Superior temporal gyrus (tissue), 1 donor: ENCODE results near the gene CLK4.

Experiments
- DNase-seq: peaks from one replicate; pipeline ENCODE4 v3.0.0-alpha.2; 2016; ENCODE audit errors: extremely low spot score

CLK4 gene

GRCh38 chr5:178626484-178627258 lies at the start of gene CLK4:
Gene CLK4 (minus strand): TSS chr5:178627050. CDS start chr5:178623416, 3,634 bp downstream.
- peak; percentile 96 for DNase-seq

DNA sequence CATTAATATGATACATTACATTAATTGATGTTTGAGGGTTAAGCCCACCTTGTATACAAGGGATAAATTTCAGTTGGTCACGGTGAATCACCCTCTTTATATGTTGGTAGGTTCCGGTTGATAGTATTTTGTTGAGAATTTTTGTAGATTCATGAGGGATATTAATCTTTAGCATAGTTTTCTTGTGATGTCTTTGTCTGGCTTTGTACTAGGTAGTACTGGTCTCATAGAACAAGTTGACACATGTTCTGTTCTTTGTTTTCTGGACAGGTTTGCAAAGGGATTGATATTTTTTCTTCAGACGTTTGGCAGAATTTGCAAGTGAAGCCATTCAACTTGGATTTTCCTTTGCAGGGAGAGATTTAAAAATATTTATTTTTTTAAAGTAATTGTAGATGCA lies 49.1 kb upstream of the CLK4 start:
- no peak for DNase-seq

GRCh38 chr5:178674334-178674733 lies 47.5 kb upstream of the CLK4 start:
- no peak for DNase-seq

DNA sequence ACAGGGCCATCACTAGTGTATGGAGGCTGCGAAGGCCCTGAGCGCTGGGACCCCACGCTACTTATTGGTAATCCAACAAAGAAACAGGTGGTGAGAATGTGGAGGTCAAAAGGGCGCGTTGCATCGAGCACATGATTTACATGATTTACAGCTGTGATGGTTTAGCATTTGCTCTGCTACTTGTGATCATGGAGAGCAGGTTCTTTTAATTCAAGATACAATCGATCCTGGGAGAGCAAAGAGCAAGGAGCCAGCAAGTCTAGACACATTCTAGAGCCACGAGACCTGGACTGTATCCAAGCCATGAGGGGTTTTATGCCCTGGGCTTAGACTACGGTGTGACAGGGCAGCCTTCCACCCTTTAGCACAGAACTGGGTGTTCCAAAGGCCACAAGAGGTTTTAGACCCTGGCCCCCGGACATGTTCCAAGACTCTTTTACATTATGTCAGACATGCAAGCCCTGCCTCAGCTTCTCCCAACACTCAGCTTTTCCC lies 47.0 kb upstream of the CLK4 start:
- no peak for DNase-seq

DNA sequence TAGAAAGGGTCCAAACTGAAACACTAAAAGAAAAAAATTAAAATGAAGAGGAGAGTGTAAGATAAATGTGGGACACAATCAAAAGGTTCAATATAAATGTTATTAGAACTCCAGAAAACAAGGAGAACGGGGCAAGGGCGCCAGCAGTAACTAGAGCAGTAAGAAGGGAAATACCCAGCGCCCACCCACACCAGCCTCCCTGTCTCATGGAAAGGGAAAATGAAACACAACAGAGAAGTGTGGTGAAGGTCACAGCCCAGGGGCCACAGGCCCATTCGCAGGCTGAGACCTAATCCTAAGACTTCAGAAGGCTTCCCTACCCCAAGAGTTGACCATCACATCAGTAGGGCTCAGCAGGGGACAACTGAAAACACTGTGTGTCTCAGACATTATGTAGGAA lies 45.8 kb upstream of the CLK4 start:
- DNase-seq = no peak

DNA sequence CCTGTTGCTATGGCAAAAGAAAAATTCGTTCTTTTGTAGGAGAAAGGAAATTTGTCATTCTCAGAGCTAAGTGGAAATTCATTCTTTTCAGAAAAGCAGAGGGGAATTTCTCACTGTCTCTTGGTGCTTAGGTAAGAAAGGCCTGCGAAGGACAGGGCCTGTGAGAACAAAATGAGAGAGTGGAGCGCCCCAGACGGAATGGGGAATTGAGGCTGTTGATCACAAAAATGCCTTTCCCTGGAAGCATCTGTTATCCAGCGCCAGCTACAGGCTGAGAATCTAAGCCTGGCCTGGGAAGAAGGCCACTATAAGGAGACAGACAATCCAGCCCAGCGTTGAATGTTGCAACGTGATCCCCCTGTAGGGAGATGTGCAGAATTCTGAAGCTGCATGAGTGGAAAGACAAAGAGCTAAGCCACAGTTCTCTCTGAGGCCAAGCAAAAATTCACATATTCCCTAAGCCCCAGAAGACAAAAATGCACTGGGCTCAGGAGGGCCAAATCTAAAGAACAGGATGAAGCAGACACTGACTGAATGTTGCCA lies 44.8 kb upstream of the CLK4 start:
- no peak for DNase-seq

DNA sequence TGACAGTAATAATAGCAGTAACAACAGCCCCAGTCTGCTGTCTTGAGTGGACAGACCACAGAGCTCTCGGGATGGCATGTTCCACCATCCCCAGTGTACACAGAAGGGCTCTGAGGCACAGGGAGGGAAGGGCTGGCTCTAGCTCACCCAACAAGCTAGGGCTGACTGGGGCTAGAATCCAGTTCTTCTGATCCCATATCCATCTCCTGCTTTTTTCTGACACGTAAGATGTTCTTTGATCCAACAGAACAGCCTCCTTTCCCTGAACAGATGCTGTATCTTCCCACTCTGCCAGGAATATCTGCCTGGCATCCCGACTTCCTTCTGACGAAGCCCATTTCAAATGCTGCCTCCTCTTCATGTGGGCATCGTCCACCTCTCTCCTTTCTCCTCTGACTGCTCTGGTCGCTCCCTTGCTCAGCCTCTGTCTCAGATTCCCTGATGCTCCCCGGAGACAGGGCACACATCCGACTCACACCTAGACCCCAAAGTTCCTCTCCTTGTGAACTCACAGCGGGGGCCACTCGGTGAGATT lies 43.6 kb upstream of the CLK4 start:
- DNase-seq = peak; percentile 22

- no peak for DNase-seq
Observed at GRCh38 chr5:178668579-178668978, 41.7 kb upstream of the CLK4 start.

DNA sequence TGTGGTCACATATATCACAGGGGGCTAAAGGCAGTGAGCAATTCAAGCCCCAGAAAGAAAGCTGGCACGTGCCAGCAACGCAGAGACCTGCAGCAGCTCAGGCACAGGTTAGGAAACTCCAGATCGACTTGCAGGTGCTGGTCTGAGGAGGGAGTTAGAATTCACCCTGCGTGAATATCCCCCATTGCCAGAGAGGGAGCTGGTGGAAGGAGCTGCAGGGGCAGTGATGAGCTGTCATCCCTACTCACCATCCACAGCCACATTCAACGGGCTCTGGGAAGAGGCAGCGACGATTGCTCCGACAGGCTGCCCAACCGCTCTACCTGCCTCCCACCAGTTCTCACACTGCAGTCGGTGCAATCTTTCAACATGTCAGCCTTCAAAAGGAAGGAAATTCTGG lies 40.8 kb upstream of the CLK4 start:
- DNase-seq = no peak

DNA sequence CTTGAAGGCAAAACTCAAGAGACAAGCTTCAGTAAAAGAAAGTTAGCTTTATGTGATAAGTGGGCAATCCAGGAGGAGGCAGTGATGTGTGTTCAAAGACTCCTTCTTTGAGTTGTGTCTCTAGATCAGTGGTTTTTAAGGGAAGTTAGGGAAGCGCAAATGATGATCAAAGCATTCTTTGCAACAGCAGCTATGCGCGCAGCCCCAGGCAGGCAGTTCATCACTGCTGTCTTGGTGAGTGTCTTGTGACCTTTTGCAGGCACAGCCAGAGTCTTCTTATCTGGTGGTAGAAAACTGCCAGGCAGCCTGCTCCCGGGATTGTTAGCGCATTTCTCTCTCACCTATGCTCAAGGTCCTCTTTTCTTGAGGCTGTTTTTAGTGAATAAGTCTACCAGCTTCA lies 40.3 kb upstream of the CLK4 start:
- no peak for DNase-seq

DNA sequence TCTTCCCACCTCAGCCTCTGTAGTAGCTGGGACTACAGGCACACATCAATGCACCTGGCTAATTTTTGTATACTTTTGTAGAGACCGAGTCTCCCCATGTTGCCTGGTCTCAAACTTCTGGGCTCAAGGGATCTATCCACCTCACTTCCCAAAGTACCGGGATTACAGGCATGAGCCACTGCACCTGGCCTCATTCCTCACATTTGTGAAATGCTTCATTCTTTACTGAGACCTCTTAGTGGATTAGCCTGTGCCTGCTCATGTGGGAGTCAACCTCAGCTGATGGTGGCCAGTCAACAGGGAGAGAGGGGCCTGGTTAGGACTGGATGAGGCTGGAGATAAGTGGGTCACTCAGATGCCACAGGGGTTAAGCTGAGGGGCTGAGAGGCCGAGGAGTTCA lies 37.3 kb upstream of the CLK4 start:
- no peak for DNase-seq

- DNase-seq = no peak
Observed at GRCh38 chr5:178662541-178662860, 35.7 kb upstream of the CLK4 start.

DNA sequence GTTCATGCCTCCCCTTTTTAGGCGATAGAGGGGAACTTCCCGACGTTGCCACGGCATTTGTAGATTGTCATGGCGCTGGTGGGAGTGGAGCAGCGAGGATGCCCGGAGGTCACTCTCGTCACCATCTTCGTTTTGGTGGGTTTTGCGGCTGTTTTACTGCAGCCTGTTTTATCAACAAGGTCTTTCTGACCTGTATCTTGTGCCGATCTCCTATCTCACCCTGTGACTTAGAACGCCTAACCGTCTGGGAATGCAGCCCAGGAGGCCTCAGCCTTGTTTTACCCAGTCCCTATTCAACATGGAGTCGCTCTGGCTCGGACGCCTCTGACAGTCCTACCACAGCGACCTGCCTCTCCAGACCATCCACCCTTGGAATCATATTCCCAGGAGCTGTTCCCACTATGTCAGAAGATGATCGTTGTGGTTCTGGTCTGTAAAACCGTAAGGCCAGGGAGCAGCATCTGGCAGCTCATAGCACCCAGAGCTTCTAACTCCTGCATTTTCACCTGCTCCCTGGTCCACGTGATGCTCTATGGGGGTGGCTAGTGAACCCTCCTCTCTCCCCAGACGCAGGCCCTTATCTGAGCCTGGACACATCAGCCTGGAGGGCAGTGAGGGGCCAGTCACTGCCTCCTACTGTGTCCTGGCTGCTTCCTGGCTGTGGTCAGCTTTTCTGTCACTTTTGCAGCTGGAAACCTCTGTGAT lies 35.1 kb upstream of the CLK4 start:
- DNase-seq = no peak

- peak; percentile 28 for DNase-seq
Observed at GRCh38 chr5:178651046-178651810, 24.4 kb upstream of the CLK4 start.

DNA sequence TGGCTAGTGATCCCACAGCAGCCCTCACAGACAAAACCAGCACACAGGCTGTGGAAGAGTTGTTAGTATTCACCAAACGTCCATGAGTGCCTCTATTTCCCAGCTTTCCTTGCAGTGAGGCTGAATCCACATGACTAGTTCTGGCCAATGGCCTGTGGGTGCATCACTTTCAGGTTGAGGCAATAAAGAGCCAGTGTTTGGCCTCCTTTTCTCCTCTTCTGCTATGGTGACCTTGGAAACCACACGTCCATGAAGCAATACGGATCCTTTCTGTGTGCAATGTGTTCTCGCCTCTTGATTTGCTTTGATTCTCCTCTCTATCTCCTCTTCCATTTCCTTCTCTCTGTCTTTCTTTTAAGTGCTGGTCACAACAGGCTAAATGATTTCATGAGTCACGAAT lies 23.4 kb upstream of the CLK4 start:
- no peak for DNase-seq

GRCh38 chr5:178649580-178649979 lies 22.7 kb upstream of the CLK4 start:
- DNase-seq = no peak

DNA sequence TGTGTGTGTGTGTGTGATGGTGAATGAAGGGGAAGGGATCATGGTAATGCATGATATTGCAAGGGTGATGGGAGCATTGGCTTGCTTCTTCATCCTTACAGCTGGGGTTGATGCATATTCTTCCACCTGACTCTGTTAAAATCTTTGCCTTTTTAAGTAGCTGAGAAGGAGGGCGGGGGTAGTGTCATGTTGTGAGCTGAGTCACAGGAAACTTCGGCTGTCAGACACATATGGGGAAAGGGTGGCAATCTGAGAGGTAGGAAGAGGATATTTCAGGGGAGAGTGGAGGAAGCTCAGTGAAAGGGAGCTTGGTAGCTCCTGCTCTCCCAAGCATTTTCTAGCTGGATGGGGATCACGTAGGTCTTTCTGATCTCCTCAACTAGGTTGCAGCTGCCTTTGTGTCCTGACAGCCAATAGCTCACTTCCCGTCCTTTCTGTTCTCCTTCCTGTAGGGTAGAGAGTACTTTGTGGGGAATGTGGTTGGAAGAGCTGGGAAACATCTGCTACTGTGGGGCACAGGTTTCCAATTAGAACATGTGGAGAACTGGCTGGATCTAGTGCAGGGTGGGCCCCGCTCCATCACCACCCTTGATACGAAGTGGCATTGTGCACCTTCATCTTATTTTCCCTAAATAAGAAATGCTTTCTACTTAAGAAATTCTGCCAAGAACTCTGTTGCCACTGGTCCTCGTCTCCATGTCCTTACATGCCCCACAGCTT lies 18.1 kb upstream of the CLK4 start:
- DNase-seq = no peak

DNA sequence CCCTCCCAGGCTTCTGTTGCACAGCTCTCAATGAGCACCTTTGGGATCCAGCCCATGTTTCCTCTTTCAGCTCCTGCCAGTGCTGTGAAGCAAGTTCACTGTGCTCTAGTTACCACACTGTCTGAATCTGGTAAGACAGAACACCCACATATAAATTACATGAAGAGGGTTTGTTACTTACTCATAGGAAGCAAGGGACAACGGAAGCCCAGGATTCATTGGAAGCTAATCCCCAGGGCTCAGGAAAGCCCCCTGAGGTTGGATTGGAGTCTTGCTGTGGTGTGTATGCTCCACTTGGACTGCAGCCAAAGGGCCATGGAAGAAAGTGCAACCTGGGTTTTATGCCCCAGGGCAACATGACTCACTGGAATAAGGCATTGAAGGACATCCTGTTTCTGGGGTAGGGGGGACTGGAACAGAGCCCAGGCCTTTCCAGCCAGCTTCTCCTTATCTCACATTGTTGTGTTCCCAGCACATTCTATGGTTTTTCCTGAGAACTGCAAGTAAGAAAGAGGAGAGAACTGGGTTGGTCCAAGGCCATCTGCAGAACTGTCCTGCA lies 15.6 kb upstream of the CLK4 start:
- DNase-seq = no peak

- DNase-seq = no peak
Observed at GRCh38 chr5:178641711-178642110, 14.9 kb upstream of the CLK4 start.

- no peak for DNase-seq
Observed at GRCh38 chr5:178640331-178641045, 13.6 kb upstream of the CLK4 start.
